ENCODE results near the gene PHLDA2.

DNA sequence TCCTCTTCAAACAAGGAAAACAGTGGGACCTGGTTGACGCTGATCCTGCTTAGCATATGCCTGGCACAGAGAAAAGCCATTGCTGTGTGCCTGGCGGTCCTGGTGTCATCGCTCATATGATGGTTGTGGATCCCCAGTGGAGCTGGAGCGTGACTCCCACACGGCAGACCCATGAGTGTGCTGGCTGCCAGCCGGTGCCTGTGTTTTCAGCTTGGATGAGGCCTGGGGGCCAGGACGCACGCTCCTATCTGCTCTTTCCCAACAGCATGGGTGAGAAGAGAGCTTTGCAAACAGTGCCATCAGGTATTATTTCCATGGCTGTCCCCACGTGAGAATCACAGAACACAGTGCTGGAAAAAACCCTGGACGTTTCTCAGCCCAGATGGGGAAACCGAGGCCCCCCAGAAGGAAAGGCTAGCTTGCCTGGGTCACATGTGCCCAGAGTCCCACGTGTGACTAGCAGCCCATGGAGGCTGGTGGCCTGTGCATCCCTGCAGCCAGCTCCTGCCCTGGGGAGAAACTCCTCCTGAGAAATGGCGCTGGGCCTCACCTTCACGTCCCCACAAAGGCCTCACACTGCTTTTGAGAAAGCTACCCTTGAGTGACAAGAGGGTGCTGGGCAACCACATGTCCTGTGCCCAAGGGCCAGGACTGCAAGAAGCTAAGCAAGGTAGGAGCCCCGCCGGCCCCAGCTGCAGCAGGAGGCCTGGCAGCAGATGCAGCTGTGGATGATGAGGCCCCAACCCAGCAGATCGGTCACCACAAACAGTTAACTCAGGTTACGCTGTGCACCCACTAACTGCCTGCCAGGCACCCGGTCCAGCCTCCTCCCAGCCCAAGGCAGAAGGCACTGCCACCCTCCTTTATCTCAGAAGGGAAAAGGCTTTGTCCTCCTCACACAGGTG is 47.9 kb downstream of the PHLDA2 start:
- no peak for TF ChIP-seq POLR2A (IDR thresholded peaks at IDR 0.05; ENCODE audit: low read depth, low read length)
- no peak for TF ChIP-seq SPI1 (IDR thresholded peaks at IDR 0.05; ENCODE audit: low read depth, low read length)
- no peak for TF ChIP-seq TAF1 (IDR thresholded peaks at IDR 0.05; ENCODE audit: low read depth, low read length)
- no peak for TF ChIP-seq POLR2AphosphoS5 (IDR thresholded peaks at IDR 0.05; ENCODE audit: low read depth, low read length)

All from GM12891 (cell line).